GM15510 (cell line): ENCODE measurements around the gene SFXN1.
A peak's percentile ranks its signal among the peaks of the same experiment; 100 is the strongest.

Source experiments
- POLR2A ChIP-seq: IDR thresholded peaks from 3 replicates; pipeline ENCODE4 v1.6.1; 2011; ENCODE audit warnings: borderline replicate concordance; ENCODE audit not compliant: insufficient read length; ENCODE audit errors: extremely low read depth

Gene SFXN1

GRCh38 chr5:175478384-175479124, at the start of gene SFXN1:
Gene SFXN1, plus strand, starts transcription at chr5:175478560. Its CDS starts 13,544 bp downstream, at chr5:175492104.
- peak; percentile 89 for TF ChIP-seq POLR2A

- no peak for TF ChIP-seq POLR2A
These were observed 43.6 kb upstream of the SFXN1 start for GRCh38 chr5:175434800-175435199.

GRCh38 chr5:175436359-175436758, 42.0 kb upstream of the SFXN1 start:
- no peak for TF ChIP-seq POLR2A

- no peak for TF ChIP-seq POLR2A
These were observed 40.0 kb upstream of the SFXN1 start for GRCh38 chr5:175438234-175438857.

- TF ChIP-seq POLR2A = no peak
These were observed 34.8 kb upstream of the SFXN1 start for GRCh38 chr5:175443514-175444059.

GRCh38 chr5:175444060-175444904, 34.1 kb upstream of the SFXN1 start, which contains the start of gene DRD1:
Gene DRD1, minus strand, starts transcription at chr5:175444182. Its CDS starts 1,083 bp downstream, at chr5:175443099.
- no peak for TF ChIP-seq POLR2A

- TF ChIP-seq POLR2A = no peak
These were observed 33.4 kb upstream of the SFXN1 start for GRCh38 chr5:175444905-175445456.

- no peak for TF ChIP-seq POLR2A
These were observed 30.8 kb upstream of the SFXN1 start for GRCh38 chr5:175447571-175447970.

GRCh38 chr5:175448276-175448675, 30.1 kb upstream of the SFXN1 start:
- no peak for TF ChIP-seq POLR2A

- TF ChIP-seq POLR2A = no peak
These were observed 26.2 kb upstream of the SFXN1 start for GRCh38 chr5:175452166-175452565.

GRCh38 chr5:175456105-175456742, 22.1 kb upstream of the SFXN1 start:
- no peak for TF ChIP-seq POLR2A

GRCh38 chr5:175457466-175457865, 20.9 kb upstream of the SFXN1 start:
- TF ChIP-seq POLR2A = no peak

GRCh38 chr5:175460126-175460525, 18.2 kb upstream of the SFXN1 start:
- TF ChIP-seq POLR2A = no peak

- TF ChIP-seq POLR2A = no peak
These were observed 17.8 kb upstream of the SFXN1 start for GRCh38 chr5:175460552-175460951.
